NCI-H2171 (cell line): ENCODE data around the gene SPATA1.
A peak's percentile ranks its signal among the peaks of the same experiment; 100 is the strongest.

Source experiments
- DNase-seq: peaks from one replicate; lab custom pipeline; 2025; lab: John Stamatoyannopoulos, UW

Gene SPATA1

GRCh38 chr1:84509029-84509428, 2.8 kb downstream of the SPATA1 start:
- no peak for DNase-seq

- DNase-seq: no peak
Observed at GRCh38 chr1:84510165-84510564, 4.0 kb downstream of the SPATA1 start.

DNA sequence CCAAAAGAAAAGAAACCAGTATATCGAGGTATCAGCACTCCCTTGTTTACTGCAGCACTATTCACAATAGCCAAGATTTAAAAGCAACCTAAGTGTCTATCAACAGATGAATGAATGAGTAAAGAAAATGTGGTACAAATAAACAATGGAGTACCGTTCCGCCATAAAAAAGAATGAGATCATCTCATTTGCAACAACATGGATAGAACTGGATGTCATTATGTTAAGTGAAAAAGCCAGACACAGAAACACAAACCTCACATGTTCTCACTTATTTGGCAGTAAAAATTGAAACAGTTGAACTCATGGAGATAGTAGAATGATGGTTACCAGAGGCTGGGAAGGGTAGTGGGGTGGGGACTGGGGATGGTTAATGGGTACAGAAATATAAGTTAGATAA, 4.5 kb downstream of the SPATA1 start:
- no peak for DNase-seq

DNA sequence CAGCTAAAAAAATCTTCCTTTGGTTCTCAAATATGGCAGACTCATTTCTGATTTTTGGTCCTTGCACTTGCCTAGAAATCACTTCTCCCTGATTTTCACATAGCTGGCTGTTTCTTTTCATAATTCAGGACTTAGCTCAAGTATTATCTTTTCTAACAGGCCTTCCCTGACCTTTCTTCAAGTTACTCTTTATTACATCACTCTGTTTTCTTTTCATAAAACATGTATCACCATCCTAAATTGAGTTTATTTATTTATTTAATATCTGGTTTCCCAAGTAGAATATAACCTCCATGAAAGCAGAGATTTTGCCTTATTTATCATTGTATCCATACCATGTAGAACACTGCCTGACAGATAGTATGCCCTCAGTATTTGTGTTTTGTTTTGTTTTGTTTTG, 18.4 kb downstream of the SPATA1 start:
- DNase-seq: no peak

GRCh38 chr1:84525779-84526178, 19.6 kb downstream of the SPATA1 start:
- DNase-seq: no peak

GRCh38 chr1:84538599-84538998, 32.4 kb downstream of the SPATA1 start:
- no peak for DNase-seq

- DNase-seq: no peak
Observed at GRCh38 chr1:84539972-84540371, 33.8 kb downstream of the SPATA1 start.

- no peak for DNase-seq
Observed at GRCh38 chr1:84540759-84541158, 34.6 kb downstream of the SPATA1 start.

- DNase-seq: no peak
Observed at GRCh38 chr1:84541679-84542078, 35.5 kb downstream of the SPATA1 start.

- DNase-seq: peak; percentile 34
Observed at GRCh38 chr1:84550826-84551225, 44.6 kb downstream of the SPATA1 start.

GRCh38 chr1:84569216-84569615, 63.0 kb downstream of the SPATA1 start:
- DNase-seq: peak; percentile 42

- no peak for DNase-seq
Observed at GRCh38 chr1:84570436-84571149, 64.4 kb downstream of the SPATA1 start.

DNA sequence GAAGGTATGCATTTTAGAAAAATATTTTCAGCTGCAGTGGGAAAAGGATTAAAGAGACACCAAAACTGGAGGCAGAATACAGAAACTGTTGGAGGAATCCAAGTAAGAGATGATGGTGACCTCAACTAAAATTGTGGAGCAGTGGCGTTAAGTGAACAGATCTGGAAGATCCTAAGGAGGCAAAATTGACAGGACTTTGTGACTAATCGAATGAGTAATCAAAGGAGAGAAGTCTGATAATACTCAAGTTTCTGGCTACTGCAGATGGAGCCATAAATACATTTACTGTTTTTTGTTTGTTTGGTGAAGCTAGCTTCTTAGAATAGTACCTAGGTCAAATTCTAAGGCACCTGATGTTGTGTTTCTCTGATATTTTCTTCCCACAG, 65.0 kb downstream of the SPATA1 start:
- DNase-seq: no peak

DNA sequence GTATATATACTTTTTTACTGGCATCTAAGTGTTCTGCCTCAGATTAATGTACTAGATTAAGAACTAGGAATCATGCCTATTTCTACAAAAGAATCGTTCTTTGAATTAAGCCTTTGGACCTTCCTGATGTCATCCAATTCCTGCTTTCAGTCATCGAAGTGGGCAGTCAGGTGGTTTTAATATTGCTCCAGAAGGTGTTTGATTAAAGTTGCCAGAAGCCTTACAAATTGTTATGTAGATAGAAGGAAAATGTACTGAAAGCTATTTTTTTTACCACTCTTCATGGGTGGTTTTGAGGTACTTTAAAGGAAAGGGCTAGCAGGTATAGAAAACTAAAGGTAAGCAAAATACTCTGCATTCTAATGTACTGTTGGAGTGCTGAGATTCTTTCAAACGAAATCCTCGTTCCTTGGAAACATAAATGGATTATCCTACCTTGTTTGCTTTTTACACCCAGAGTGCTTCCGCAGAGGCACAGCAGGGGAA, 67.3 kb downstream of the SPATA1 start:
- no peak for DNase-seq

- DNase-seq: peak; percentile 85
Observed at GRCh38 chr1:84573967-84574842, 68.0 kb downstream of the SPATA1 start, which contains the start of gene CTBS. CTBS (minus strand) TSS chr1:84574440; CDS start chr1:84574415, 25 bp downstream.

- no peak for DNase-seq
Observed at GRCh38 chr1:84574936-84575335, 68.8 kb downstream of the SPATA1 start.

- DNase-seq: no peak
Observed at GRCh38 chr1:84581648-84582047, 75.5 kb downstream of the SPATA1 start.

GRCh38 chr1:84582802-84583587, 76.8 kb downstream of the SPATA1 start:
- DNase-seq: peak; percentile 54

DNA sequence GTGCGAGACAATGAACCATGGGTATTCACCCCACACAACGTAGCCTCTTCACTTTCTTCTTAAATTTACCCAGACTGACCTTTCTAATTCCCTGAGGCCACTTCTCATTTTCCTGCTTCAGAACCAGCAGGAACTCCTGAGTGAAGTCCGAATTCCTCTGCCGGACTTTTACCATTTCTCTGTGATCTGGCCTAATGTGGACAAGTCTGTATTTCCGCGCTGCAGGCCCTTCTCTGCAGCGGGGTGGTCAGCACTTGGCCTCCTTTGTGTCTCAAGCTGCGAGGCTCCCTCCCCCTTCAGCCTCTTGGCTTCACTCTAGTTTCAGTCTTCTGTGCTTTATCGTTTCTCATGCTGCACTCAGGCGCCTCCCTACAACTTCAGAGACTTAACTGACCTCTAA, 77.5 kb downstream of the SPATA1 start:
- DNase-seq: no peak

DNA sequence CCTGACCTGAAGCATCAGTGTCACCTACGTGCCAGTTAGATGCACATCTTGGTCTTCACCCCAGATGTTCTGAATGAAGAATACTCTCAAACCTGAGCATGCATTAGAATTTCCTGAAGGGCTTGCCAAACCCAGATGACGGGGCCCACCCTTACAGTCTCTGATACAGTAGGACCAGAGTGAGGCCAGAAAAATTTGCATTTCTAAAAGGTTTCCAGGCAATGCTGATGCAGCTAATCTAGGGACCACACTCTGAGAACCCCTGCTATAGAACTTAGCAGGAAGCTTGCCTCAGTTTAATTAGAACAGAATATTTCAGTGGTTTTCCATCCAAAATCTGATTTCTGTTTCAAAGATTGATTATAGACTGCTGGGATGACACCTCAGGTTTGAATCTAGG, 77.9 kb downstream of the SPATA1 start:
- DNase-seq: no peak

GRCh38 chr1:84585803-84586202, 79.6 kb downstream of the SPATA1 start:
- no peak for DNase-seq

DNA sequence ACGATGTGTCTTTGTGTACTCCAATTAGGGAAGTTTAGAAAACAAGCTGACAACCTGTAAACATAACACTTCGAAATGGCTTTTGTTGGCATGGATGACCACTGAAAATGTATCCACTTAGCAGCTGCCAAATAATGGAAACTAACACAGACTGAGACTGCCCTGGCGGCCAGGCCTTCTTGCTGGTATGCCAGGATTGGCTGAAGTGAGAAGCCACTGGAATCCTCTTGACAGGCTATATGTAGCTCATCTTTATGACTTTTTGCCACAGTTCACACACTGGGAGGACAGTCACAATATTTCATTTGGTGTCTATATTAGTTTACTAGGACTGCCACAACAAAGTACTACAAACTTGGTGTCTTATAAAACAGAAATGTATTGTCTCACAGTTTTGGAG, 80.9 kb downstream of the SPATA1 start:
- DNase-seq: no peak
